ENCODE results near the gene C3orf85. TPM values are rescaled to one million over a fixed set of nuclear protein-coding genes. Genes with fewer than 3 reads are reported as not detected.

The C3orf85 gene
- total RNA-seq: 10 to 100 TPM in 2 of 4 donors, 1 to 10 TPM in 1, not detected in 1; 1.5 to 29.5 (median 14.8) TPM

GRCh38 chr3:109136523-109136922, at the start of gene C3orf85:
Gene C3orf85, plus strand, starts transcription at chr3:109136719. Its CDS starts 129 bp downstream, at chr3:109136848.
- in situ Hi-C loops (cut with MboI; ENCODE audit: low pct_ligation_motif_present in 1 of 4, low pct_unique_long_range_greater_than_20kb in 1 of 4, low sequenced_read_pairs in 3 of 4): no loop called here
- no peak for TF ChIP-seq EP300 (IDR thresholded peaks at IDR 0.05; ENCODE audit: low read depth)
- no peak for TF ChIP-seq CTCF (IDR thresholded peaks at IDR 0.05)
- TF ChIP-seq POLR2A (IDR thresholded peaks at IDR 0.05): peak; percentile 48
- TF ChIP-seq POLR2AphosphoS5 (IDR thresholded peaks at IDR 0.05): peak in 2 of 3 donors; percentile 49 to 71

GRCh38 chr3:109089265-109089664, 47.3 kb upstream of the C3orf85 start:
- Histone ChIP-seq H3K4me1 (no peaks in the 10 kb centered on the region), H3K9me3 (no peaks in the 10 kb centered on the region), H3K27me3 (no peaks in the 10 kb centered on the region), H3K27ac (no peak overlapping the region), H3K4me3 (no peak overlapping the region), H3K36me3 (no peaks in the 10 kb centered on the region)
- intact Hi-C loops (cut with DNase I; ENCODE audit: low total_unique reads) (no loop called here), in situ Hi-C loops (cut with MboI; ENCODE audit: low pct_ligation_motif_present in 1 of 4, low pct_unique_long_range_greater_than_20kb in 1 of 4, low sequenced_read_pairs in 3 of 4) (no loop called here)
- TF ChIP-seq EP300 (IDR thresholded peaks at IDR 0.05; ENCODE audit: low read depth): no peak
- no peak for DNase-seq
- 53 to 86% methylated on average over 1 of the region's 1 CpG for WGBS, 2 donors (ENCODE audit: low coverage in 1 of 2)

More at GRCh38 chr3:109136523-109136922, at the start of gene C3orf85:
- Histone ChIP-seq H3K27me3 (no peaks in the 10 kb centered on the region), H3K9me3 (no peaks in the 10 kb centered on the region), H3K4me1 (peaks cover 0 to 32% (median 15%) of the 10 kb centered on the region in 4 donors), H3K4me3 (peak within 1 kb of the TSS in 2 of 4 donors; percentile 16 to 40), H3K27ac (peak within 1 kb of the TSS; percentile 2 to 60 (median 35)), H3K36me3 (no peaks in the 10 kb centered on the region)
- intact Hi-C loops (cut with DNase I; ENCODE audit: low total_unique reads): no loop called here
- DNase-seq: peak; percentile 18
- 44 to 52% methylated on average over 3 of the region's 3 CpGs for WGBS, 2 donors (ENCODE audit: low coverage in 1 of 2)

DNA sequence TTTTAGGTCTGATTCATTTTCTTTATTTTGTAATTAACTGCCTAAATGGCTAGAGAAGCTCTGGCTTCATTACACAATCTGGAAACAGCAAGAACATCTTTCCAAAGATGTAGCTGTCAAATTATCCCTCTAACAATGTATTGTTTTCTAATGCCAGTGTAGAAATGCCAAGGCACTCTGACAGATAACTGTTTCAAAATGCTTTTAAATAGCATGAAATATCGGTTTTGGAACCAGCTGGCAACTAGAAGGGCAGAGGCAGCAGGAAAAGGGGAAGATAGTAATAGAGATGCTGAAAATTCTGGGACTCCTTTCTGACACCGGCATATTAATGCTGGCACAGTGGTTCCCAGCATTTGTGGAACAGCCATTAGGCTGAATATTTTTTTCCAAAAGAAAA, 44.7 kb upstream of the C3orf85 start:
- Histone ChIP-seq H3K27ac (no peak overlapping the region), H3K27me3 (no peaks in the 10 kb centered on the region), H3K4me1 (no peaks in the 10 kb centered on the region), H3K9me3 (no peaks in the 10 kb centered on the region), H3K4me3 (no peak overlapping the region), H3K36me3 (no peaks in the 10 kb centered on the region)
- 10 to 28% methylated on average over 2 of the region's 2 CpGs for WGBS, 2 donors (ENCODE audit: low coverage in 1 of 2)
- in situ Hi-C loops (cut with MboI; ENCODE audit: low pct_ligation_motif_present in 1 of 4, low pct_unique_long_range_greater_than_20kb in 1 of 4, low sequenced_read_pairs in 3 of 4) (no loop called here), intact Hi-C loops (cut with DNase I; ENCODE audit: low total_unique reads) (no loop called here)
- TF ChIP-seq POLR2A (IDR thresholded peaks at IDR 0.05) (no peak), POLR2AphosphoS5 (IDR thresholded peaks at IDR 0.05) (no peak), CTCF (IDR thresholded peaks at IDR 0.05) (no peak), EP300 (IDR thresholded peaks at IDR 0.05; ENCODE audit: low read depth) (no peak)
- DNase-seq: no peak

GRCh38 chr3:109093561-109093960, 43.0 kb upstream of the C3orf85 start:
- in situ Hi-C loops (cut with MboI; ENCODE audit: low pct_ligation_motif_present in 1 of 4, low pct_unique_long_range_greater_than_20kb in 1 of 4, low sequenced_read_pairs in 3 of 4): no loop called here
- DNase-seq: no peak
- Histone ChIP-seq H3K4me1 (no peaks in the 10 kb centered on the region), H3K4me3 (no peak overlapping the region), H3K27me3 (no peaks in the 10 kb centered on the region), H3K27ac (no peak overlapping the region), H3K36me3 (no peaks in the 10 kb centered on the region), H3K9me3 (no peaks in the 10 kb centered on the region)
- intact Hi-C loops (cut with DNase I; ENCODE audit: low total_unique reads): no loop called here
- TF ChIP-seq EP300 (IDR thresholded peaks at IDR 0.05; ENCODE audit: low read depth) (no peak), CTCF (IDR thresholded peaks at IDR 0.05) (no peak), POLR2AphosphoS5 (IDR thresholded peaks at IDR 0.05) (no peak), POLR2A (IDR thresholded peaks at IDR 0.05) (no peak)

- Histone ChIP-seq H3K4me3 (no peak overlapping the region), H3K9me3 (no peaks in the 10 kb centered on the region), H3K27ac (no peak overlapping the region), H3K4me1 (no peaks in the 10 kb centered on the region), H3K36me3 (no peaks in the 10 kb centered on the region), H3K27me3 (no peaks in the 10 kb centered on the region)
- DNase-seq: no peak
- 82 to 100% methylated on average over 1 of the region's 1 CpG for WGBS, 2 donors (ENCODE audit: low coverage in 1 of 2)
- in situ Hi-C loops (cut with MboI; ENCODE audit: low pct_ligation_motif_present in 1 of 4, low pct_unique_long_range_greater_than_20kb in 1 of 4, low sequenced_read_pairs in 3 of 4) (no loop called here), intact Hi-C loops (cut with DNase I; ENCODE audit: low total_unique reads) (no loop called here)
- no peak for TF ChIP-seq CTCF (IDR thresholded peaks at IDR 0.05)
Observed at GRCh38 chr3:109095166-109095565, 41.4 kb upstream of the C3orf85 start.
